H1 (cell line): ENCODE data around the gene TMEM151A. TPM values are rescaled to one million over a fixed set of nuclear protein-coding genes. Genes with fewer than 3 reads are reported as not detected.

Experiments
- BACH1 ChIP-seq: IDR thresholded peaks from 2 replicates; pipeline ENCODE4 v1.6.1; 2012; ENCODE audit warnings: low read length, improper control_type of control experiment
- BCL11A ChIP-seq, 2 experiments: IDR thresholded peaks; one replicate each; pipeline ENCODE4 v1.6.1; 2011; ENCODE audit warnings: low read depth in 2 of 2, low read length in 2 of 2, mild to moderate bottlenecking in 2 of 2
- CBX5 ChIP-seq: fragments of 300-800, 300-1000 bp; sonication (generic); IDR thresholded peaks from 2 replicates; pipeline ENCODE4 v1.7.1; 2016; ENCODE audit warnings: antibody characterized with exemption, low read length, low read depth
- CREB1 ChIP-seq: IDR thresholded peaks from 2 replicates; pipeline ENCODE4 v1.6.1; 2012; ENCODE audit warnings: inconsistent platforms
- EGR1 ChIP-seq: IDR thresholded peaks from 2 replicates; pipeline ENCODE4 v1.6.1; 2011; ENCODE audit warnings: low read depth, low read length, borderline replicate concordance
- GTF2F1 ChIP-seq: IDR thresholded peaks from 2 replicates; pipeline ENCODE4 v1.6.1; 2012; ENCODE audit warnings: low read depth, low read length, improper control_type of control experiment, borderline replicate concordance
- PHF8 ChIP-seq: fragments of 200-600 bp; sonication (generic); conservative IDR thresholded peaks from 2 replicates; pipeline ENCODE4 v1.7.1; 2012; ENCODE audit warnings: low read depth, mild to moderate bottlenecking, inconsistent platforms, low read length, moderate library complexity
- POLR2AphosphoS5 ChIP-seq: IDR thresholded peaks from 2 replicates; pipeline ENCODE4 v1.6.1; 2011; ENCODE audit warnings: low read depth, low read length
- POU5F1 ChIP-seq: IDR thresholded peaks from 2 replicates; pipeline ENCODE4 v1.6.1; 2011; ENCODE audit warnings: low read depth, mild to moderate bottlenecking, low read length, moderate library complexity
- RAD21 ChIP-seq, 2 experiments: IDR thresholded peaks in 1 of 2; conservative IDR thresholded peaks in 1 of 2; 2 replicates each; pipeline ENCODE4 v1.6.1; 2011; ENCODE audit warnings: low read depth in 2 of 2, low read length in 2 of 2, improper control_type of control experiment in 1 of 2, inconsistent platforms in 1 of 2, mild to moderate bottlenecking in 1 of 2, moderate library complexity in 1 of 2
- RNF2 ChIP-seq: fragments of 200-900, 300-1000 bp; sonication (generic); IDR thresholded peaks from 2 replicates; pipeline ENCODE4 v1.7.1; 2016; ENCODE audit warnings: borderline replicate concordance, low read depth, mild to moderate bottlenecking, antibody characterized with exemption, low read length; ENCODE audit not compliant: poor library complexity, severe bottlenecking; ENCODE audit errors: missing control alignments
- RXRA ChIP-seq: IDR thresholded peaks from 2 replicates; pipeline ENCODE4 v1.6.1; 2011; ENCODE audit warnings: low read depth, mild to moderate bottlenecking, low read length, moderate library complexity; ENCODE audit not compliant: insufficient read depth
- SIRT6 ChIP-seq: IDR thresholded peaks from one replicate; pipeline ENCODE4 v1.7.1; 2012; ENCODE audit warnings: low read length, inconsistent platforms
- TAF7 ChIP-seq: optimal IDR thresholded peaks from 2 replicates; pipeline ENCODE3; 2011; ENCODE audit warnings: low read depth, mild to moderate bottlenecking, inconsistent platforms, low read length, moderate library complexity, borderline replicate concordance
- TBP ChIP-seq: IDR thresholded peaks from 2 replicates; pipeline ENCODE4 v1.6.1; 2011; ENCODE audit warnings: low read depth, low read length, improper control_type of control experiment
- TEAD4 ChIP-seq: IDR thresholded peaks from 2 replicates; pipeline ENCODE4 v1.6.1; 2012; ENCODE audit warnings: low read depth, low read length, inconsistent platforms, mixed read lengths
- YY1 ChIP-seq: IDR thresholded peaks from 2 replicates; pipeline ENCODE4 v1.6.1; 2011; ENCODE audit warnings: low read depth, mild to moderate bottlenecking, low read length
- polyA plus RNA-seq, 7 experiments: library from polyadenylated mRNA; depleted of rRNA in 3 of 7; stranded (reverse) in 5 of 7; unstranded in 2 of 7; fragments of >200 nt in 5 of 7; fragments of 200-250 nt in 2 of 7; gene quantifications; 1 replicate in 5 of 7; 2 replicates in 1 of 7; 4 replicates in 1 of 7; pipeline versions ENCODE4 v1.2.1 to v1.2.3, GENCODE V29; 2011 to 2013; ENCODE audit warnings: missing spikeins in 2 of 7, mixed read lengths in 2 of 7
- total RNA-seq: library from RNA; stranded (reverse); fragmentation: NEBNext Ultra II Directional; extraction: Animal tissue kit (Norgen Biotek cat#: 25700); gene quantifications from 2 replicates; pipeline ENCODE4 v1.2.1, GENCODE V29; 2021
- TF ChIP-seq, protein P1 (sequence below): IDR thresholded peaks from 2 replicates; pipeline ENCODE4 v1.6.1; 2012; ENCODE audit warnings: inconsistent platforms
- TF ChIP-seq, protein P2 (sequence below): IDR thresholded peaks from 2 replicates; pipeline ENCODE4 v1.6.1; 2011; ENCODE audit warnings: low read depth, mild to moderate bottlenecking, low read length; ENCODE audit not compliant: insufficient read depth
- TF ChIP-seq, protein P3 (sequence below), 3 experiments: IDR thresholded peaks; 1 replicate in 2 of 3; 2 replicates in 1 of 3; pipeline versions ENCODE4 v1.5.1 to v1.6.1; 2011; ENCODE audit warnings: low read length in 3 of 3, mild to moderate bottlenecking in 3 of 3, inconsistent platforms in 2 of 3, low read depth in 1 of 3, moderate library complexity in 1 of 3; ENCODE audit not compliant: insufficient read depth in 1 of 3; ENCODE audit errors: control extremely low read depth in 1 of 3

Gene TMEM151A
- total and polyA plus RNA-seq, 2 of the 8 experiments (the other 6 are each of a cell fraction or from before 2014, with no cell fraction given): 3.2 TPM

DNA sequence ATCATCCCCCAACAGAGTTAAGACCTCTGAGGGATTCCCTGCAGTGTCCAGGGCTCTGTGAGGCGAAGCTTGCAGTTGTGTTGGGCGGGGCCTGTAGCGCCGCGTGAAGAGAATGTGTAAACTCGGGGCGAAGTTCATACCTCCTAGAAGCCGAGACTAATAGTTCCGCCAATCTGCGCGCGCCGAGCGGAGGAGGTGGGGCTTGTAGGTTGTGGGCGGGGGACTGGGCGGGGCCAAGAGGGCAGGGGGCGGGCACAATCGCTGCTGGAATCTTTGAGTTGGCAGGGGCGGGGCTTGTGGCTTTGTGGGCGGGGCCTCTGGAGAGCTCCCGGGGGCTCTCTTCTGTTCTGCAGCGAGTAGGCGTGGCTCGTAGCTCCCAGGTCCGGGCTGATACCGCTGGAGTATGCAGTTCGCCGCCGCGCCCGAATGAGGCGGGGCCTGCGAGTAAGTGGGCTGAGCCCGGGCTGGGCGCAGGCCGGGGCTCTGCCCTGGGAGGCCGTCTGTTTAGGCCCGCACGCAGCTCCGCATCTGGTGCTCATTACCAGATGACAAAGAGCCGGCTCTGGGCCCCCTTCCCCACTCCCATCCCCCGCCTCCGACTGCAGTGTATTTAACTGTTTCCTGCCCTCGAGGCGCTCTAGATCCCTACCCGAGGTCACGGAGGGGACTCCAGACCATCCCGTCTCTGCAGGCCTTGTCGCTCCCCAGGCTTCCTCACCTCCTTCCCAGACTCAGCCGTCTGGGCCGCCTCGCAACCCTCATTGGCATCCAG is 21.0 kb downstream of the TMEM151A start (continued):
- TF ChIP-seq POLR2AphosphoS5 (peak; percentile 36; the same call in 1 of the 2 replicates), SIRT6 (no peak), TEAD4 (no peak), TAF7 (no peak), EGR1 (no peak), POU5F1 (no peak), RAD21 (IDR thresholded peaks at IDR 0.05 in 1 of 2, conservative IDR thresholded peaks at IDR 0.05 in 1 of 2; ENCODE audit: low read depth in 2 of 2, low read length in 2 of 2) (no peak), BCL11A (IDR thresholded peaks at IDR 0.05; ENCODE audit: low read depth in 2 of 2, low read length in 2 of 2) (no peak), RXRA (0 out of 2 replicates have a peak, but pooled peaks have one; percentile 68), TBP (0 out of 2 replicates have a peak, but pooled peaks have one; percentile 20), YY1 (0 out of 2 replicates have a peak, but pooled peaks have one; percentile 7), CBX5 (no peak), RNF2 (no peak), PHF8 (peak; percentile 37; the same call in 1 of the 2 replicates), GTF2F1 (no peak), CREB1 (0 out of 2 replicates have a peak, but pooled peaks have one; percentile 14), BACH1 (no peak)
- TF ChIP-seq, protein P1, sequence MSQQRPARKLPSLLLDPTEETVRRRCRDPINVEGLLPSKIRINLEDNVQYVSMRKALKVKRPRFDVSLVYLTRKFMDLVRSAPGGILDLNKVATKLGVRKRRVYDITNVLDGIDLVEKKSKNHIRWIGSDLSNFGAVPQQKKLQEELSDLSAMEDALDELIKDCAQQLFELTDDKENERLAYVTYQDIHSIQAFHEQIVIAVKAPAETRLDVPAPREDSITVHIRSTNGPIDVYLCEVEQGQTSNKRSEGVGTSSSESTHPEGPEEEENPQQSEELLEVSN: peak; percentile 44
- TF ChIP-seq, protein P2, sequence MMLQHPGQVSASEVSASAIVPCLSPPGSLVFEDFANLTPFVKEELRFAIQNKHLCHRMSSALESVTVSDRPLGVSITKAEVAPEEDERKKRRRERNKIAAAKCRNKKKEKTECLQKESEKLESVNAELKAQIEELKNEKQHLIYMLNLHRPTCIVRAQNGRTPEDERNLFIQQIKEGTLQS: no peak
- TF ChIP-seq, protein P3, sequence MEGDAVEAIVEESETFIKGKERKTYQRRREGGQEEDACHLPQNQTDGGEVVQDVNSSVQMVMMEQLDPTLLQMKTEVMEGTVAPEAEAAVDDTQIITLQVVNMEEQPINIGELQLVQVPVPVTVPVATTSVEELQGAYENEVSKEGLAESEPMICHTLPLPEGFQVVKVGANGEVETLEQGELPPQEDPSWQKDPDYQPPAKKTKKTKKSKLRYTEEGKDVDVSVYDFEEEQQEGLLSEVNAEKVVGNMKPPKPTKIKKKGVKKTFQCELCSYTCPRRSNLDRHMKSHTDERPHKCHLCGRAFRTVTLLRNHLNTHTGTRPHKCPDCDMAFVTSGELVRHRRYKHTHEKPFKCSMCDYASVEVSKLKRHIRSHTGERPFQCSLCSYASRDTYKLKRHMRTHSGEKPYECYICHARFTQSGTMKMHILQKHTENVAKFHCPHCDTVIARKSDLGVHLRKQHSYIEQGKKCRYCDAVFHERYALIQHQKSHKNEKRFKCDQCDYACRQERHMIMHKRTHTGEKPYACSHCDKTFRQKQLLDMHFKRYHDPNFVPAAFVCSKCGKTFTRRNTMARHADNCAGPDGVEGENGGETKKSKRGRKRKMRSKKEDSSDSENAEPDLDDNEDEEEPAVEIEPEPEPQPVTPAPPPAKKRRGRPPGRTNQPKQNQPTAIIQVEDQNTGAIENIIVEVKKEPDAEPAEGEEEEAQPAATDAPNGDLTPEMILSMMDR (IDR thresholded peaks at IDR 0.05; ENCODE audit: control extremely low read depth in 1 of 3, insufficient read depth in 1 of 3, low read depth in 1 of 3, low read length in 3 of 3): no peak
